Measurements from ENCODE around the gene PDE4A. TPM values are rescaled to one million over a fixed set of nuclear protein-coding genes. Genes with fewer than 3 reads are reported as not detected.
"Not testable (repeated sequence)": the region's sequence is repeated elsewhere in the genome, so short reads cannot be mapped to it uniquely, and the experiment has no call there.

PDE4A gene
- total and polyA plus RNA-seq, 5 donors from 2014 or later, result 0.86 to 16.6 (median 4.0) TPM

DNA sequence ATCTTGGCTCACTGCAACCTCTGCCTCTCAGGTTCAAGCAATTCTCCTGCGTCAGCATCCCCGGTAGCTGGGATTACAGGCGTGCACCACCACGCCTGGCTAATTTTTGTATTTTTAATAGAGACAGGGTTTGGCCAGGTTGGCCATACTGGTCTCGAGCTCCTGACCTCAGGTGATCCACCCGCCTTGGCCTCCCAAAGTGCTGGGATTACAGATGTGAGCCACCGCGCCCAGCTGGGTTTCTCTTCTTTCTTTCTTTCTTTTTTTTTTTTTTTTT lies 37.2 kb upstream of the PDE4A start:
- not testable (repeated sequence) for H3K9me3 Mint-ChIP-seq; H3K27me3 ChIP-seq (ENCODE audit: control insufficient read depth, insufficient read depth, low read length); H3K36me3 Mint-ChIP-seq; H3K27ac ChIP-seq (ENCODE audit: insufficient read depth, low read length, poor library complexity, severe bottlenecking); DNase-seq; H3K4me3 Mint-ChIP-seq; H3K27ac Mint-ChIP-seq; ATAC-seq (ENCODE audit: low read depth in 2 of 2); H3K36me3 ChIP-seq (ENCODE audit: control insufficient read depth, insufficient read depth, low read length); H3K27me3 Mint-ChIP-seq; H3K4me3 ChIP-seq (ENCODE audit: low read depth, low read length); H3K9me3 ChIP-seq (ENCODE audit: control insufficient read depth in 2 of 2, low read length in 2 of 2)
- peaks cover 0 to 25% (median 19%) of the 10 kb centered on the region in 4 donors for H3K4me1 Mint-ChIP-seq
- peaks cover 15% of the 10 kb centered on the region for H3K4me1 ChIP-seq (ENCODE audit: control insufficient read depth, insufficient read depth, low read length, poor library complexity, severe bottlenecking)

DNA sequence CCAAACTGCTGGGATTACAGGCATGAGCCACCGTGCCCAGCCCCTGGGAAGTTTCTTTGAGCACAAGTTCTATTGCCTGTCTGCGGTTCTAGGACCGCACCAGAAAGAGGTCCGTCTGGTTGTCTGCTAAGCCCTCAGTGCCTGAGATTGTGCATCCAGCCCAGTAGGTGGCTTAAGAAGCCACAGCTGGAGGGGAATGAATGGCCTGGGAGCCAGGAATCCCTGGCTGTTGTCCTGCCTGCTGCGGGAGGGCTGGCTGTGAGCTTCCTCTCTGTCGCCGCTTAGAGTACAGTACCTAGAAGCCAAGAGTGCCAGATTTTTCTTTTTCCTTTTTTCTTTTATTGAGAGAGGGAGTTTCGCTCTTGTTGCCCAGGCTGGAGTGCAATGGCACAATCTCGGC lies 35.8 kb upstream of the PDE4A start:
- H3K9me3 Mint-ChIP-seq, result no peaks in the 10 kb centered on the region
- Histone ChIP-seq H3K4me3 (ENCODE audit: low read depth, low read length) (no peak overlapping the region), H3K9me3 (ENCODE audit: control insufficient read depth in 2 of 2, low read length in 2 of 2) (no peaks in the 10 kb centered on the region), H3K4me1 (ENCODE audit: control insufficient read depth, insufficient read depth, low read length, poor library complexity, severe bottlenecking) (peaks cover 18% of the 10 kb centered on the region), H3K36me3 (ENCODE audit: control insufficient read depth, insufficient read depth, low read length) (no peaks in the 10 kb centered on the region), H3K27me3 (ENCODE audit: control insufficient read depth, insufficient read depth, low read length) (no peaks in the 10 kb centered on the region), H3K27ac (ENCODE audit: insufficient read depth, low read length, poor library complexity, severe bottlenecking) (no peak overlapping the region)
- H3K36me3 Mint-ChIP-seq, result peaks cover 4% of the 10 kb centered on the region
- no peak overlapping the region for H3K4me3 Mint-ChIP-seq
- ATAC-seq (ENCODE audit: low read depth in 2 of 2) (no peak), DNase-seq (no peak)
- peaks cover 8% of the 10 kb centered on the region for H3K27me3 Mint-ChIP-seq
- H3K4me1 Mint-ChIP-seq, result peaks cover 5 to 22% (median 16%) of the 10 kb centered on the region in 4 donors
- no peak overlapping the region for H3K27ac Mint-ChIP-seq

DNA sequence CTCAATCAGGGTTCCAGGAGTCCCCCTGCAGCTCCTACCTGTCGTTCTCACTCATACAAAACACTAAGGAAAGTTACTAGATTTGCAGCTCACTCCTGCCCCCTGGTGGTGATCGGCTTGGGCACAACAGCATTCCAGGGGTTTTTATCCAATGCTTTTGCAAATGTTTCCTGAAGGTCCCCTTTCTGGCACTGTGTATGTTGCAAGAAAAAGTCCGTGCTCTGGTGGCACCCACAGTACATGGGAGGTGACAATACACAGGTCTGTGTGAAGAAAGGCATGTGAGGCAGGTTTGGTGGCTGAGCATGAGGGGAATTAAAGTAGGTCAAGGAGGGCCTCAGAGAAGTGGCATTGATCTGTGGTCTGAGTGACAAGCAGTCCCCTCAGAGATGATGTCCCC lies 31.4 kb upstream of the PDE4A start:
- Histone ChIP-seq H3K4me1 (ENCODE audit: control insufficient read depth, insufficient read depth, low read length, poor library complexity, severe bottlenecking) (peaks cover 6% of the 10 kb centered on the region), H3K27ac (ENCODE audit: insufficient read depth, low read length, poor library complexity, severe bottlenecking) (no peak overlapping the region), H3K27me3 (ENCODE audit: control insufficient read depth, insufficient read depth, low read length) (no peaks in the 10 kb centered on the region), H3K9me3 (ENCODE audit: control insufficient read depth in 2 of 2, low read length in 2 of 2) (no peaks in the 10 kb centered on the region), H3K36me3 (ENCODE audit: control insufficient read depth, insufficient read depth, low read length) (peaks cover 26% of the 10 kb centered on the region), H3K4me3 (ENCODE audit: low read depth, low read length) (no peak overlapping the region)
- peak; percentile 69 to 76 (median 71) for DNase-seq
- peaks cover 2 to 7% (median 5%) of the 10 kb centered on the region in 4 donors for H3K4me1 Mint-ChIP-seq
- peak overlapping the region in 2 of 4 donors; percentile 55 to 65 for H3K4me3 Mint-ChIP-seq
- H3K36me3 Mint-ChIP-seq, result peaks cover 8% of the 10 kb centered on the region
- peaks cover 1% of the 10 kb centered on the region for H3K27me3 Mint-ChIP-seq
- H3K9me3 Mint-ChIP-seq, result peaks cover 0 to 2% (median 0%) of the 10 kb centered on the region in 7 donors
- no peak overlapping the region for H3K27ac Mint-ChIP-seq
- ATAC-seq (ENCODE audit: low read depth in 2 of 2), result peak; percentile 36 to 38

DNA sequence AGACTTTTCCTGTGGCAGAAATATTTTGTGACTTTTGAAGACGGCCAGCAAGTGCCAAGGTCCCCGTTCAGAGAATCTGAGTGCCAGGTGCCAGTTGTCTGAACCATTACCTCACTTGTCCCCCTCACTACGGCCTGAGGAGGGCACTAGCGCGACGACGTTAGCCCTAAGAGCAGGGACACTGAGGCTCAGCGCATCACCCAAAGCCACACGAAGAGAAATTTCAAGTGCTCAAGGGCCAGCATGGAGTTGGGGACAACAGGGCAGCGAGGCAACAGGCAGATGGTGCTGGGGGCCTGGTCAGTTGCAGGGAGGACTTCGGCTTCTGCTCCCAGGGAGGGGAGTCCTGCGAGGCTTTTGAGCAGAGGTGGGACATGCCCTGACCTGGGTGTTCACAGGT lies 30.5 kb upstream of the PDE4A start:
- no peaks in the 10 kb centered on the region for H3K9me3 ChIP-seq (ENCODE audit: control insufficient read depth in 2 of 2, low read length in 2 of 2)
- no peak for ATAC-seq (ENCODE audit: low read depth in 2 of 2)
- Mint-ChIP-seq H3K9me3 (peaks cover 0 to 2% (median 0%) of the 10 kb centered on the region in 7 donors), H3K36me3 (peaks cover 8% of the 10 kb centered on the region), H3K4me3 (peak overlapping the region in 1 of 4 donors; percentile 13), H3K27me3 (no peaks in the 10 kb centered on the region), H3K27ac (no peak overlapping the region), H3K4me1 (peaks cover 0 to 7% (median 4%) of the 10 kb centered on the region in 4 donors)
- H3K36me3 ChIP-seq (ENCODE audit: control insufficient read depth, insufficient read depth, low read length), result peaks cover 33% of the 10 kb centered on the region
- no peak overlapping the region for H3K4me3 ChIP-seq (ENCODE audit: low read depth, low read length)
- H3K4me1 ChIP-seq (ENCODE audit: control insufficient read depth, insufficient read depth, low read length, poor library complexity, severe bottlenecking), result peaks cover 6% of the 10 kb centered on the region
- no peaks in the 10 kb centered on the region for H3K27me3 ChIP-seq (ENCODE audit: control insufficient read depth, insufficient read depth, low read length)
- no peak for DNase-seq
- H3K27ac ChIP-seq (ENCODE audit: insufficient read depth, low read length, poor library complexity, severe bottlenecking), result no peak overlapping the region

DNA sequence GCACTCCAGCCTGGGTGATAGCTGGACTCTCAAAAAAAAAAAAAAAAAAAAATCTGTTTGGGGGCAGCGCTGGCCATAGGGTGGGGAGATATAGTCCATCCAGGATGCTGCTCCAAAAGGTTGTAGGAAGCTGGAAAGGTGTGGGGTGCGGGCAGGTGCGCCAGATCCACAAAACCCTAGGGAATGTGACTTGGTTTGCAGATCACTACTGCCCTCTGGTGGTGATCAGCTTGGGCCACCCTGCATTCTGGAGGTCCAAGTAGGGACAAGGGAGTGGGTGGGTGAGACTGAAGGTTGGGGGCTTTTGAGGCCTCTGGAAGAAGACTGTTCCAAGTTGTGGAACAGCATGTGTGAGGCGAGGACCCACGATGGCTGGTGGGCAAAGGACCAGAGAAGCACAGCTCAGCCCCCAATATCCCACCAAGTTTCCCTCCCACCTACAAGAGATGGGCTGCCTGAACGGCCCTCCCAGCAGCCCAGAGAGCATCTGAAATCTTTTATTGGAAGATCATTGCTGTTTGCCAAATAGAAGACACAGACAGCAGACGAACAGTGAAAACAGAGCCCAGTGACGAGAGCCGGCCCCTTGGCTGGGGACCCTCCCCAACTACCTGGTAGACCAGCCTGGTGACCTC lies 29.6 kb upstream of the PDE4A start:
- DNase-seq (peak in 2 of 3 donors; percentile 58 to 79), ATAC-seq (ENCODE audit: low read depth in 2 of 2) (peak; percentile 46 to 61)
- no peaks in the 10 kb centered on the region for H3K9me3 ChIP-seq (ENCODE audit: control insufficient read depth in 2 of 2, low read length in 2 of 2)
- Mint-ChIP-seq H3K36me3 (peaks cover 8% of the 10 kb centered on the region), H3K4me1 (peaks cover 0 to 7% (median 4%) of the 10 kb centered on the region in 4 donors), H3K9me3 (peaks cover 0 to 2% (median 0%) of the 10 kb centered on the region in 7 donors), H3K4me3 (peak overlapping the region in 1 of 4 donors; percentile 35), H3K27ac (peak overlapping the region; percentile 26 to 88 (median 63)), H3K27me3 (no peaks in the 10 kb centered on the region)
- no peak overlapping the region for H3K4me3 ChIP-seq (ENCODE audit: low read depth, low read length)
- peaks cover 38% of the 10 kb centered on the region for H3K36me3 ChIP-seq (ENCODE audit: control insufficient read depth, insufficient read depth, low read length)
- H3K27me3 ChIP-seq (ENCODE audit: control insufficient read depth, insufficient read depth, low read length), result no peaks in the 10 kb centered on the region
- H3K4me1 ChIP-seq (ENCODE audit: control insufficient read depth, insufficient read depth, low read length, poor library complexity, severe bottlenecking), result peaks cover 6% of the 10 kb centered on the region
- H3K27ac ChIP-seq (ENCODE audit: insufficient read depth, low read length, poor library complexity, severe bottlenecking), result no peak overlapping the region

DNA sequence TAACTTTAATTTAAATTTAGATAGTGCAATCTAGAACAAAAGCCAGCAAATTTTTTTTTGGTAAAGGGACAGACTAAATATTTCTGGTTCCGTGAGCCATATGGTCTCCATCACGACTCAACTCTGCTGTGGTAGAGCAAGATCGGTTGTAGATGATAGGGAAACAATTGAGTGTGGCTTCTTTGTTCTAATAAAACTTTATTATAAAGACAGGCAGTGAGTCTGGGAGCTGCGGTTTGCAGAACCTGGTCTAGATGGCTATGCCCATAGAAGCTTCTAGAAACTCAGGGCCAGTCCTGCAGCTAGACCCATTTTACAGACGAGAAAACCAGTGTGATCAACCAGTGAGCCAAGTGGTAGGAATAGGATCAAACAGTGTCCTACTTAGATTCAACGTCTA lies 28.2 kb upstream of the PDE4A start:
- H3K27ac ChIP-seq (ENCODE audit: insufficient read depth, low read length, poor library complexity, severe bottlenecking), result no peak overlapping the region
- peaks cover 6% of the 10 kb centered on the region for H3K4me1 ChIP-seq (ENCODE audit: control insufficient read depth, insufficient read depth, low read length, poor library complexity, severe bottlenecking)
- peak overlapping the region in 1 of 3 donors; percentile 15 for H3K27ac Mint-ChIP-seq
- H3K27me3 ChIP-seq (ENCODE audit: control insufficient read depth, insufficient read depth, low read length), result no peaks in the 10 kb centered on the region
- ATAC-seq (ENCODE audit: low read depth in 2 of 2) (no peak), DNase-seq (no peak)
- peaks cover 0 to 9% (median 4%) of the 10 kb centered on the region in 4 donors for H3K4me1 Mint-ChIP-seq
- no peak overlapping the region for H3K4me3 ChIP-seq (ENCODE audit: low read depth, low read length)
- H3K27me3 Mint-ChIP-seq, result no peaks in the 10 kb centered on the region
- H3K36me3 Mint-ChIP-seq, result peaks cover 15% of the 10 kb centered on the region
- peaks cover 0 to 2% (median 0%) of the 10 kb centered on the region in 7 donors for H3K9me3 Mint-ChIP-seq
- no peaks in the 10 kb centered on the region for H3K9me3 ChIP-seq (ENCODE audit: control insufficient read depth in 2 of 2, low read length in 2 of 2)
- no peak overlapping the region for H3K4me3 Mint-ChIP-seq
- H3K36me3 ChIP-seq (ENCODE audit: control insufficient read depth, insufficient read depth, low read length), result peaks cover 38% of the 10 kb centered on the region

DNA sequence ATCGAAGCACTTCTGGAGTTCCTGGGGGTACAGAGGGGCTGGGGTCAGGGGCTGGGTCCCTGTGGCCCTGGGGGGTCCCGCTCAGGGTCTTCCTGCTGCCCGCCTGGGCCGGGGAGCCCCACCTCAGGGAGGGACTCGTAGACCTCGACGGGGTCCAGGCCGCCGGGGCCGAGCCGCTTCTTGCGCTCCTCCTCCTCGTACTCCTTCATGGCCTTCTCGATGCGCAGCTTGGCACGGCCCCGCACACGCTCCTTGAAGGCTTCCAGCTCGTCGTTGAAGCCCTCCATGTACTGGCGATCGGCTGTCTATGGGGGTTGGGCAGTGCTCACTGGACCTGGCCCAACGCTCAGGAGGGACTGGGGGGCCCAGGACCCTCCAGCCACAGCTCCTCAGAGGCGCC lies 27.2 kb upstream of the PDE4A start:
- peaks cover 2 to 16% (median 5%) of the 10 kb centered on the region in 4 donors for H3K4me1 Mint-ChIP-seq
- H3K36me3 Mint-ChIP-seq, result peaks cover 15% of the 10 kb centered on the region
- DNase-seq (no peak), ATAC-seq (ENCODE audit: low read depth in 2 of 2) (no peak)
- Histone ChIP-seq H3K9me3 (ENCODE audit: control insufficient read depth in 2 of 2, low read length in 2 of 2) (no peaks in the 10 kb centered on the region), H3K4me3 (ENCODE audit: low read depth, low read length) (no peak overlapping the region), H3K27ac (ENCODE audit: insufficient read depth, low read length, poor library complexity, severe bottlenecking) (no peak overlapping the region), H3K4me1 (ENCODE audit: control insufficient read depth, insufficient read depth, low read length, poor library complexity, severe bottlenecking) (peaks cover 6% of the 10 kb centered on the region), H3K27me3 (ENCODE audit: control insufficient read depth, insufficient read depth, low read length) (no peaks in the 10 kb centered on the region), H3K36me3 (ENCODE audit: control insufficient read depth, insufficient read depth, low read length) (peaks cover 40% of the 10 kb centered on the region)
- H3K9me3 Mint-ChIP-seq, result peaks cover 0 to 2% (median 0%) of the 10 kb centered on the region in 7 donors
- no peak overlapping the region for H3K27ac Mint-ChIP-seq
- no peaks in the 10 kb centered on the region for H3K27me3 Mint-ChIP-seq
- no peak overlapping the region for H3K4me3 Mint-ChIP-seq

DNA sequence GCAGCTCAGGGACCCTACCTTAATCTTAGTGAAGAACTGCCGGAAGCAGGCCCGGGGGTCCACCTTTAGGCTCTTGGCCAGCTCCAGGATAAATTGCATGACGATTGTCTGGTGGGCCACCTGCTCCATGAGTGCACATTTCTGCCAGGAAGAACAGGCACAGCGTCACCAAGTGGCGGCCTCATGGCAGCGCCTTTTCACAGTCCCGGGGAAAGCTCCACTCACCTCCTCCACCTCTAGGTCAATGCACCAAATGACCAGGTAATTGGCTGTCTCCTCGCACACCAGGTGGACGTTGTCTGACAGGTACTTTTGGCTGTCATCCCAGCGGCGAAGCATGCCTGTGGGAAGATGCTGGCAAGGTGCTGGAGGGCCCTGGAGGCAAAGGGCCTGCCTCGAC lies 25.3 kb upstream of the PDE4A start:
- Histone ChIP-seq H3K9me3 (ENCODE audit: control insufficient read depth in 2 of 2, low read length in 2 of 2) (no peaks in the 10 kb centered on the region), H3K4me1 (ENCODE audit: control insufficient read depth, insufficient read depth, low read length, poor library complexity, severe bottlenecking) (no peaks in the 10 kb centered on the region), H3K27me3 (ENCODE audit: control insufficient read depth, insufficient read depth, low read length) (no peaks in the 10 kb centered on the region), H3K4me3 (ENCODE audit: low read depth, low read length) (no peak overlapping the region), H3K36me3 (ENCODE audit: control insufficient read depth, insufficient read depth, low read length) (peaks cover 45% of the 10 kb centered on the region), H3K27ac (ENCODE audit: insufficient read depth, low read length, poor library complexity, severe bottlenecking) (no peak overlapping the region)
- no peak for ATAC-seq (ENCODE audit: low read depth in 2 of 2)
- H3K4me1 Mint-ChIP-seq, result peaks cover 0 to 20% (median 5%) of the 10 kb centered on the region in 4 donors
- no peak overlapping the region for H3K27ac Mint-ChIP-seq
- no peaks in the 10 kb centered on the region for H3K27me3 Mint-ChIP-seq
- DNase-seq, result no peak
- H3K36me3 Mint-ChIP-seq, result peaks cover 20% of the 10 kb centered on the region
- H3K9me3 Mint-ChIP-seq, result peaks cover 0 to 2% (median 0%) of the 10 kb centered on the region in 7 donors
- no peak overlapping the region for H3K4me3 Mint-ChIP-seq

All from CD4-positive, CD25-positive, alpha-beta regulatory T cell (primary cell).